Measurements from ENCODE around the gene RPL38. TPM values are rescaled to one million over a fixed set of nuclear protein-coding genes. Genes with fewer than 3 reads are reported as not detected.

Gene RPL38
- total and polyA plus RNA-seq, 2 of the 4 experiments (the other 2 are of a cell fraction): 111 to 527 TPM

GRCh38 chr17:74233937-74234336, 30.5 kb downstream of the RPL38 start (continued):
- no peak for TF ChIP-seq ELK1 (IDR thresholded peaks at IDR 0.05; ENCODE audit: borderline replicate concordance, low read depth, low read length)
- TF ChIP-seq BHLHE40 (IDR thresholded peaks at IDR 0.05; ENCODE audit: low read depth, low read length): no peak
- TF ChIP-seq MAFK (IDR thresholded peaks at IDR 0.05; ENCODE audit: low read depth, low read length): no peak

- no peak overlapping the region for H3K18ac ChIP-seq (ENCODE audit: low read depth, low read length)
- no peaks in the 10 kb centered on the region for H3K36me3 ChIP-seq (ENCODE audit: control insufficient read depth, insufficient read depth, low read length)
- H3K79me1 ChIP-seq (ENCODE audit: low read depth in 1 of 2, low read length in 2 of 2): no peaks in the 10 kb centered on the region
- no peaks in the 10 kb centered on the region for H4K20me1 ChIP-seq (ENCODE audit: insufficient read depth, low read length)
- H3K14ac ChIP-seq (replicated peaks; ENCODE audit: low read depth, low read length): no peak overlapping the region
- dilution Hi-C loops (cut with HindIII; ENCODE audit: low sequenced_read_pairs, unreplicated experiment) (no loop called here), intact Hi-C loops (cut with micrococcal nuclease) (no loop called here), in situ Hi-C loops (cut with MboI; ENCODE audit: low sequenced_read_pairs) (no loop called here)
- H3K4me1 ChIP-seq (ENCODE audit: control insufficient read depth, insufficient read depth, low read length): no peaks in the 10 kb centered on the region
- H2AFZ ChIP-seq (replicated peaks; ENCODE audit: low read length, poor library complexity): no peak overlapping the region
- no peak overlapping the region for H3K4ac ChIP-seq (ENCODE audit: low read depth, low read length)
- no peak overlapping the region for H2BK15ac ChIP-seq (ENCODE audit: low read depth, low read length)
- no TSS peak for BruUV-seq (replicated peaks)
- no peaks in the 10 kb centered on the region for H3K9me1 ChIP-seq (ENCODE audit: insufficient read depth, low read length)
- POLR2A ChIA-PET (ENCODE audit: unreplicated experiment): no interaction called here
- TF ChIP-seq NFE2L2 (IDR thresholded peaks at IDR 0.05; ENCODE audit: low read depth, low read length) (no peak), RFX5 (IDR thresholded peaks at IDR 0.05; ENCODE audit: low read depth, low read length) (no peak), FOS (IDR thresholded peaks at IDR 0.05; ENCODE audit: low read depth, low read length) (no peak), CTCF (conservative IDR thresholded peaks at IDR 0.05; ENCODE audit: low read depth, low read length) (no peak), MAFK (IDR thresholded peaks at IDR 0.05; ENCODE audit: low read depth, low read length) (no peak), CEBPB (IDR thresholded peaks at IDR 0.05; ENCODE audit: low read depth, low read length) (no peak), USF2 (IDR thresholded peaks at IDR 0.05; ENCODE audit: low read depth, low read length) (no peak), BHLHE40 (IDR thresholded peaks at IDR 0.05; ENCODE audit: low read depth, low read length) (no peak), POLR2A (IDR thresholded peaks at IDR 0.05; ENCODE audit: low read depth, low read length) (no peak), RCOR1 (IDR thresholded peaks at IDR 0.05; ENCODE audit: insufficient replicate concordance, low read length) (no peak), MAZ (IDR thresholded peaks at IDR 0.05; ENCODE audit: borderline replicate concordance, low read depth, low read length) (no peak), MXI1 (IDR thresholded peaks at IDR 0.05; ENCODE audit: borderline replicate concordance, low read depth, low read length) (no peak)
- H4K91ac ChIP-seq (ENCODE audit: insufficient read depth, low read depth, low read length): no peak overlapping the region
- H4K8ac ChIP-seq (ENCODE audit: low read depth in 2 of 2, low read length in 2 of 2): no peak overlapping the region
- H3K9me3 ChIP-seq (ENCODE audit: control insufficient read depth, insufficient read depth, low read length): no peaks in the 10 kb centered on the region
- H2AK9ac ChIP-seq (replicated peaks; ENCODE audit: low read depth, low read length, poor library complexity): no peak overlapping the region
- no peak overlapping the region for H3K4me3 ChIP-seq (ENCODE audit: insufficient read depth, low read depth, low read length)
- ATAC-seq (ENCODE audit: low read depth) (no peak), DNase-seq (no peak)
- H3K27me3 ChIP-seq (ENCODE audit: control insufficient read depth, insufficient read depth, low read length): no peaks in the 10 kb centered on the region
- CTCF ChIA-PET: no interaction called here
- H4K5ac ChIP-seq (ENCODE audit: low read depth, low read length): no peak overlapping the region
- H2AK5ac ChIP-seq (ENCODE audit: low read depth, low read length): no peak overlapping the region
- H2BK120ac ChIP-seq (ENCODE audit: low read depth, low read length): no peak overlapping the region
- H3K56ac ChIP-seq (ENCODE audit: extremely low read depth, insufficient read depth, low read length): no peak overlapping the region
- H2BK20ac ChIP-seq (ENCODE audit: low read depth, low read length): no peak overlapping the region
- H3K9ac ChIP-seq (ENCODE audit: low read depth, low read length): no peak overlapping the region
- no peak overlapping the region for H3K27ac ChIP-seq (ENCODE audit: insufficient read depth, low read length)
- no peak overlapping the region for H2BK5ac ChIP-seq (ENCODE audit: low read depth, low read length, poor library complexity, severe bottlenecking)
- WGBS, 2 experiments (ENCODE audit: extremely low coverage in 2 of 2, insufficient read length in 1 of 2): no CpG with 5 or more reads among the region's 1 CpG
- no peak overlapping the region for H3K4me2 ChIP-seq (ENCODE audit: low read depth, low read length)
- no peak overlapping the region for H3K23ac ChIP-seq (ENCODE audit: low read depth, low read length)
Observed at GRCh38 chr17:74234486-74234885, 31.0 kb downstream of the RPL38 start.
